A549 (cell line): ENCODE measurements around the gene IRX3. TPM values are rescaled to one million over a fixed set of nuclear protein-coding genes. Genes with fewer than 3 reads are reported as not detected.

Source experiments
- ATAC-seq, 2 experiments: fragments of 200-7000 bp in 1 of 2; fragments of >200 bp in 1 of 2; cut with Nextera tagmentation in 1 of 2; cut with Tn5 transposase in 1 of 2; 3 replicates each; pipeline versions ENCODE4 v1.8.0 to v1.9.1; 2018 to 2020; ENCODE audit warnings: mild to moderate bottlenecking in 1 of 2, moderate library complexity in 1 of 2
- CTCF ChIA-PET: fragments of 300-600 bp; sonication (Branson Sonifier 250); formaldehyde crosslinking; extraction: SDS; loops from one replicate; lab custom pipeline; 2021; ENCODE audit warnings: antibody characterized with exemption, inconsistent platforms; lab: Yijun Ruan, JAX
- POLR2A ChIA-PET: fragments of 350-600 bp; formaldehyde crosslinking; extraction: SDS; loops from one replicate; lab custom pipeline; 2021; ENCODE audit warnings: antibody characterized with exemption, inconsistent platforms; lab: Yijun Ruan, JAX
- DNase-seq, 2 experiments: peaks; one replicate each; pipeline versions ENCODE4 v3.0.0 to v3.0.0-alpha.2; 2011 to 2016; ENCODE audit warnings: low read depth in 1 of 2, low spot score in 1 of 2
- FAIRE-seq: peaks from 2 replicates; lab custom pipeline; 2011; peaks lifted over from hg19 to GRCh38; lab: Jason Lieb, UNC
- H3K27ac ChIP-seq, 2 experiments: fragments of >200 bp; sonication (Bioruptor Twin); formaldehyde crosslinking; 3 replicates each; pipeline ENCODE4 v1.5.1; 2016 to 2017
- H3K4me1 ChIP-seq: fragments of >200 bp; sonication (Bioruptor Twin); formaldehyde crosslinking; 3 replicates; pipeline ENCODE4 v1.6.1; 2016
- H3K4me2 ChIP-seq: fragments of >200 bp; sonication (Bioruptor Twin); formaldehyde crosslinking; 3 replicates; pipeline ENCODE4 v1.6.1; 2016
- H3K4me3 ChIP-seq: fragments of >200 bp; sonication (Bioruptor Twin); formaldehyde crosslinking; 3 replicates; pipeline ENCODE4 v1.5.1; 2016
- H3K9me3 ChIP-seq: fragments of >200 bp; sonication (Bioruptor Twin); formaldehyde crosslinking; 3 replicates; pipeline ENCODE4 v1.6.1; 2016
- CBX8 ChIP-seq: fragments of 200-600 bp; sonication (generic); IDR thresholded peaks from 2 replicates; pipeline ENCODE4 v1.6.1; 2016
- CEBPB ChIP-seq, 2 experiments: fragments of >200 bp in 1 of 2; sonication (Bioruptor Twin) in 1 of 2; formaldehyde crosslinking in 1 of 2; IDR thresholded peaks; 2 replicates each; pipeline ENCODE4 v1.6.1; 2012 to 2016
- CHD2 ChIP-seq: fragments of 150-350 bp; IDR thresholded peaks from 2 replicates; pipeline ENCODE4 v1.6.1; 2014; ENCODE audit warnings: low read length; ENCODE audit not compliant: partially characterized antibody
- EHF ChIP-seq: fragments of 250-450 bp; sonication (Bioruptor Pico); IDR thresholded peaks from 2 replicates; pipeline ENCODE4 v1.5.0; 2020; ENCODE audit warnings: mild to moderate bottlenecking
- EHMT2 ChIP-seq: fragments of 200-600 bp; sonication (generic); IDR thresholded peaks from 2 replicates; pipeline ENCODE4 v1.6.1; 2016; ENCODE audit warnings: antibody characterized with exemption, low read depth, mild to moderate bottlenecking, moderate library complexity
- ESRRA ChIP-seq: fragments of 150-350 bp; IDR thresholded peaks from 2 replicates; pipeline ENCODE4 v1.6.1; 2014; ENCODE audit warnings: mild to moderate bottlenecking, low read length, borderline replicate concordance
- FOSB ChIP-seq: fragments of 250-450 bp; sonication (Bioruptor Pico); IDR thresholded peaks from 2 replicates; pipeline ENCODE4 v1.5.0; 2020; ENCODE audit warnings: mild to moderate bottlenecking, moderate library complexity
- FOSL2 ChIP-seq, 2 experiments: fragments of 450-650 bp in 1 of 2; fragments of >200 bp in 1 of 2; sonication (Bioruptor Twin) in 1 of 2; formaldehyde crosslinking; IDR thresholded peaks; 2 replicates each; pipeline versions ENCODE4 v1.5.0 to v1.6.1; 2016 to 2020; ENCODE audit warnings: mild to moderate bottlenecking in 1 of 2, moderate library complexity in 1 of 2
- FOXS1 ChIP-seq: fragments of 250-450 bp; sonication (Bioruptor Pico); IDR thresholded peaks from 2 replicates; pipeline ENCODE4 v1.5.0; 2020; ENCODE audit warnings: mild to moderate bottlenecking, moderate library complexity
- GATA3 ChIP-seq: IDR thresholded peaks from 2 replicates; pipeline ENCODE4 v1.6.1; 2012; ENCODE audit warnings: borderline replicate concordance
- HES2 ChIP-seq: fragments of >200 bp; sonication (Bioruptor Twin); formaldehyde crosslinking; IDR thresholded peaks from 2 replicates; pipeline ENCODE4 v1.6.1; 2016
- HOXA7 ChIP-seq: fragments of 250-450 bp; sonication (Bioruptor Pico); IDR thresholded peaks from 2 replicates; pipeline ENCODE4 v1.5.0; 2020; ENCODE audit warnings: mild to moderate bottlenecking, moderate library complexity
- KDM1A ChIP-seq: fragments of 200-600 bp; sonication (generic); IDR thresholded peaks from 2 replicates; pipeline ENCODE4 v1.6.1; 2016; ENCODE audit warnings: low read depth, mild to moderate bottlenecking
- KDM5A ChIP-seq: fragments of 200-600 bp; sonication (generic); IDR thresholded peaks from 2 replicates; pipeline ENCODE4 v1.6.1; 2016; ENCODE audit warnings: antibody characterized with exemption, mild to moderate bottlenecking
- NFE2L2 ChIP-seq: fragments of 150-350 bp; conservative IDR thresholded peaks from 2 replicates; pipeline ENCODE4 v1.6.1; 2014; ENCODE audit warnings: low read length
- NPAS2 ChIP-seq: fragments of 250-450 bp; sonication (Bioruptor Pico); IDR thresholded peaks from 2 replicates; pipeline ENCODE4 v1.8.0; 2022; ENCODE audit warnings: mild to moderate bottlenecking, moderate library complexity, borderline replicate concordance
- NR3C1 ChIP-seq: fragments of >200 bp; sonication (Bioruptor Twin); formaldehyde crosslinking; IDR thresholded peaks from 3 replicates; pipeline ENCODE4 v1.6.1; 2017
- POLR2A ChIP-seq: IDR thresholded peaks from 2 replicates; pipeline ENCODE4 v1.6.1; 2012; ENCODE audit warnings: mild to moderate bottlenecking, low read length
- POLR2AphosphoS2 ChIP-seq: conservative IDR thresholded peaks from 2 replicates; pipeline ENCODE4 v1.6.1; 2012; ENCODE audit warnings: low read length, improper control_type of control experiment, inconsistent platforms
- RARB ChIP-seq: fragments of 250-450 bp; sonication (Bioruptor Pico); IDR thresholded peaks from 2 replicates; pipeline ENCODE4 v1.8.0; 2021; ENCODE audit warnings: mild to moderate bottlenecking, moderate library complexity
- RCOR1 ChIP-seq: fragments of 150-350 bp; IDR thresholded peaks from 2 replicates; pipeline ENCODE4 v1.6.1; 2014; ENCODE audit warnings: antibody characterized with exemption, low read length, low read depth
- SMC3 ChIP-seq: fragments of >200 bp; sonication (Bioruptor Twin); formaldehyde crosslinking; IDR thresholded peaks from 3 replicates; pipeline ENCODE4 v1.6.1; 2018; ENCODE audit warnings: inconsistent platforms
- TFCP2L1 ChIP-seq: fragments of 250-450 bp; sonication (Bioruptor Pico); IDR thresholded peaks from 2 replicates; pipeline ENCODE4 v1.5.0; 2021; ENCODE audit warnings: mild to moderate bottlenecking
- ZC3H11A ChIP-seq: fragments of 450-650 bp; IDR thresholded peaks from 2 replicates; pipeline ENCODE4 v1.6.1; 2014; ENCODE audit warnings: antibody characterized with exemption, mild to moderate bottlenecking
- ZFP36 ChIP-seq: fragments of 450-650 bp; IDR thresholded peaks from 2 replicates; pipeline ENCODE4 v1.6.1; 2014; ENCODE audit warnings: borderline replicate concordance; ENCODE audit not compliant: partially characterized antibody
- ZNF302 ChIP-seq: fragments of 250-450 bp; sonication (Bioruptor Pico); IDR thresholded peaks from 2 replicates; pipeline ENCODE4 v1.9.0; 2021; ENCODE audit warnings: inconsistent platforms, mild to moderate bottlenecking, moderate library complexity
- ZSCAN20 ChIP-seq: fragments of 250-450 bp; sonication (Bioruptor Pico); IDR thresholded peaks from 2 replicates; pipeline ENCODE4 v1.8.0; 2022; ENCODE audit warnings: mild to moderate bottlenecking, moderate library complexity
- WGBS: methylation state at CpG from one replicate; pipeline ENCODE4 v1.1.6; 2017; ENCODE audit errors: missing lambda C conversion rate; 5-methylcytosine and 5-hydroxymethylcytosine counted together
- polyA plus RNA-seq, 4 experiments: library from polyadenylated mRNA; depleted of rRNA in 3 of 4; stranded (reverse); fragments of >200 nt; fragmentation: RNase III in 1 of 4; extraction: RNeasy Plus Mini Kit Qiagen cat#74134 plus additional on column Dnase treatment in 1 of 4; gene quantifications; 2 replicates in 3 of 4; 3 replicates in 1 of 4; pipeline ENCODE4 v1.2.3, GENCODE V29; 2011 to 2017
- TF ChIP-seq, protein P1 (sequence below): fragments of >200 bp; sonication (Bioruptor Twin); formaldehyde crosslinking; IDR thresholded peaks from 3 replicates; pipeline ENCODE4 v1.5.1; 2016
- TF ChIP-seq, protein P2 (sequence below): IDR thresholded peaks from 2 replicates; pipeline ENCODE4 v1.6.1; 2012

The IRX3 gene
- polyA plus RNA-seq, 2 of the 4 experiments (the other 2 are of a cell fraction) = 1.7 to 3.2 TPM

- ATAC-seq = no peak
- no peak overlapping the region for H3K4me2 ChIP-seq
- no peak for TF ChIP-seq SMC3
- TF ChIP-seq FOXS1 (CRISPR knock-in tag) = no peak
- no peak for TF ChIP-seq HES2
- no peak for TF ChIP-seq NPAS2 (CRISPR knock-in tag)
- no peak for TF ChIP-seq GATA3
- TF ChIP-seq RARB = no peak
- TF ChIP-seq NFE2L2 = no peak
- TF ChIP-seq NR3C1 = no peak
- TF ChIP-seq, all 56 proteins: peak for 0
- no peak for FAIRE-seq
- POLR2A ChIA-PET = no interaction called here
- no peak for DNase-seq
- Histone ChIP-seq H3K27ac (no peak overlapping the region), H3K4me1 (no peaks in the 10 kb centered on the region), H3K9me3 (no peaks in the 10 kb centered on the region), H3K4me3 (no peak overlapping the region)
- CTCF ChIA-PET = interaction anchor here (1.7 kb wide), 1 partner anchor 11 kb away, joined by 12 read pairs; no protein-coding TSS in a partner anchor
- WGBS = 32% methylated on average over 3 of the region's 3 CpGs
These were observed 15.9 kb downstream of the IRX3 start for GRCh38 chr16:54270711-54271110.

GRCh38 chr16:54269461-54269860, 17.1 kb downstream of the IRX3 start:
- ChIA-PET CTCF (interaction anchor here (0.9 to 1.1 kb wide), 2 partner anchors 11 to 13 kb away, joined by 3 to 4 read pairs; no protein-coding TSS in a partner anchor), POLR2A (no interaction called here)
- no peak for DNase-seq
- Histone ChIP-seq H3K4me2 (no peak overlapping the region), H3K4me1 (no peaks in the 10 kb centered on the region), H3K4me3 (no peak overlapping the region), H3K27ac (no peak overlapping the region), H3K9me3 (no peaks in the 10 kb centered on the region)
- TF ChIP-seq FOXS1 (CRISPR knock-in tag) (no peak), TFCP2L1 (no peak), CEBPB (IDR thresholded peaks at IDR 0.05) (no peak), EHMT2 (no peak), HOXA7 (no peak), KDM5A (no peak), RCOR1 (no peak), NFE2L2 (no peak), ZFP36 (no peak), POLR2AphosphoS2 (no peak), POLR2A (no peak), FOSL2 (IDR thresholded peaks at IDR 0.05) (no peak), FOSL2 (CRISPR knock-in tag; IDR thresholded peaks at IDR 0.05) (no peak), GATA3 (no peak), ZSCAN20 (CRISPR knock-in tag) (no peak), KDM1A (no peak), CBX8 (no peak)
- TF ChIP-seq, protein P1, sequence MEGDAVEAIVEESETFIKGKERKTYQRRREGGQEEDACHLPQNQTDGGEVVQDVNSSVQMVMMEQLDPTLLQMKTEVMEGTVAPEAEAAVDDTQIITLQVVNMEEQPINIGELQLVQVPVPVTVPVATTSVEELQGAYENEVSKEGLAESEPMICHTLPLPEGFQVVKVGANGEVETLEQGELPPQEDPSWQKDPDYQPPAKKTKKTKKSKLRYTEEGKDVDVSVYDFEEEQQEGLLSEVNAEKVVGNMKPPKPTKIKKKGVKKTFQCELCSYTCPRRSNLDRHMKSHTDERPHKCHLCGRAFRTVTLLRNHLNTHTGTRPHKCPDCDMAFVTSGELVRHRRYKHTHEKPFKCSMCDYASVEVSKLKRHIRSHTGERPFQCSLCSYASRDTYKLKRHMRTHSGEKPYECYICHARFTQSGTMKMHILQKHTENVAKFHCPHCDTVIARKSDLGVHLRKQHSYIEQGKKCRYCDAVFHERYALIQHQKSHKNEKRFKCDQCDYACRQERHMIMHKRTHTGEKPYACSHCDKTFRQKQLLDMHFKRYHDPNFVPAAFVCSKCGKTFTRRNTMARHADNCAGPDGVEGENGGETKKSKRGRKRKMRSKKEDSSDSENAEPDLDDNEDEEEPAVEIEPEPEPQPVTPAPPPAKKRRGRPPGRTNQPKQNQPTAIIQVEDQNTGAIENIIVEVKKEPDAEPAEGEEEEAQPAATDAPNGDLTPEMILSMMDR = no peak
- FAIRE-seq = no peak
- ATAC-seq = no peak

- no peak for DNase-seq
- TF ChIP-seq RCOR1 (no peak), ESRRA (no peak), EHF (no peak), ZNF302 (CRISPR knock-in tag) (no peak), POLR2A (no peak), ZC3H11A (no peak), CHD2 (no peak), FOSB (CRISPR knock-in tag) (no peak), CEBPB (IDR thresholded peaks at IDR 0.05) (no peak)
- TF ChIP-seq, protein P2, sequence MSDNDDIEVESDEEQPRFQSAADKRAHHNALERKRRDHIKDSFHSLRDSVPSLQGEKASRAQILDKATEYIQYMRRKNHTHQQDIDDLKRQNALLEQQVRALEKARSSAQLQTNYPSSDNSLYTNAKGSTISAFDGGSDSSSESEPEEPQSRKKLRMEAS = no peak
- POLR2A ChIA-PET = no interaction called here
- CTCF ChIA-PET = no interaction called here
- no peak overlapping the region for H3K4me2 ChIP-seq
- no peak for FAIRE-seq
- no peaks in the 10 kb centered on the region for H3K9me3 ChIP-seq
- WGBS = 34% methylated on average over 4 of the region's 4 CpGs
- no peak for ATAC-seq
- H3K27ac ChIP-seq = no peak overlapping the region
- no peak overlapping the region for H3K4me3 ChIP-seq
- no peaks in the 10 kb centered on the region for H3K4me1 ChIP-seq
These were observed 17.8 kb downstream of the IRX3 start for GRCh38 chr16:54268766-54269165.
